Fibroblast of lung (primary cell): ENCODE measurements around the gene FGF4. TPM values are rescaled to one million over a fixed set of nuclear protein-coding genes. Genes with fewer than 3 reads are reported as not detected.
"Not testable (repeated sequence)": the region's sequence is repeated elsewhere in the genome, so short reads cannot be mapped to it uniquely, and the experiment has no call there.

ENCODE experiments used
- DNase-seq, 2 donors: peaks; one replicate each; pipeline versions ENCODE4 v3.0.0 to v3.0.0-alpha.2; 2010; ENCODE audit warnings: low read depth in 2 of 2
- H2AFZ ChIP-seq: 2 replicates; pipeline ENCODE4 v1.5.1; 2012; ENCODE audit warnings: low read length, control low read depth, inconsistent platforms
- H3K27ac ChIP-seq: 2 replicates; pipeline ENCODE4 v1.5.1; 2011; ENCODE audit warnings: low read length, control low read depth; ENCODE audit not compliant: insufficient read depth
- H3K27me3 ChIP-seq: 2 replicates; pipeline ENCODE4 v1.5.1; 2011; ENCODE audit warnings: mild to moderate bottlenecking, low read length; ENCODE audit not compliant: control insufficient read depth, insufficient read depth
- H3K36me3 ChIP-seq: 2 replicates; pipeline ENCODE4 v1.5.1; 2011; ENCODE audit warnings: low read length; ENCODE audit not compliant: control insufficient read depth, insufficient read depth
- H3K4me1 ChIP-seq: 2 replicates; pipeline ENCODE4 v1.5.1; 2011; ENCODE audit warnings: low read length; ENCODE audit not compliant: control insufficient read depth, insufficient read depth; ENCODE audit errors: extremely low read depth
- H3K4me2 ChIP-seq: 2 replicates; pipeline ENCODE4 v1.5.1; 2011; ENCODE audit warnings: low read length, control low read depth; ENCODE audit not compliant: insufficient read depth; ENCODE audit errors: extremely low read depth
- H3K4me3 ChIP-seq, 4 experiments: fragments of 200-600 bp in 1 of 4; sonication (generic) in 1 of 4; replicated peaks in 1 of 4; 2 replicates each; pipeline ENCODE4 v1.5.1; 2011 to 2016; ENCODE audit warnings: low read length in 4 of 4, low read depth in 3 of 4, mild to moderate bottlenecking in 3 of 4, control low read depth in 2 of 4, inconsistent platforms in 1 of 4, mixed read lengths in 1 of 4; ENCODE audit not compliant: insufficient read depth in 1 of 4; ENCODE audit errors: control extremely low read depth in 1 of 4
- H3K79me2 ChIP-seq: 2 replicates; pipeline ENCODE4 v1.5.1; 2012; ENCODE audit warnings: mild to moderate bottlenecking, low read length, inconsistent platforms; ENCODE audit not compliant: control insufficient read depth, insufficient read depth
- H3K9ac ChIP-seq: 2 replicates; pipeline ENCODE4 v1.5.1; 2011; ENCODE audit warnings: mild to moderate bottlenecking, low read length, control low read depth; ENCODE audit not compliant: insufficient read depth
- H3K9me3 ChIP-seq: 2 replicates; pipeline ENCODE4 v1.5.1; 2012; ENCODE audit warnings: low read depth, low read length; ENCODE audit not compliant: control insufficient read depth, insufficient read depth
- H4K20me1 ChIP-seq: 2 replicates; pipeline ENCODE4 v1.5.1; 2011; ENCODE audit warnings: low read length; ENCODE audit not compliant: control insufficient read depth, insufficient read depth; ENCODE audit errors: extremely low read depth
- EZH2 ChIP-seq: IDR thresholded peaks from 2 replicates; pipeline ENCODE4 v1.5.1; 2012; ENCODE audit warnings: low read length, control low read depth, mild to moderate bottlenecking; ENCODE audit errors: missing control alignments
- polyA plus RNA-seq, 2 donors: library from polyadenylated mRNA; depleted of rRNA in 1 of 2; stranded (reverse) in 1 of 2; unstranded in 1 of 2; fragments of >200 nt; gene quantifications; 2 replicates each; pipeline ENCODE4 v1.2.1, GENCODE V29; 2011 to 2012; ENCODE audit warnings: missing spikeins in 1 of 2
- total RNA-seq: library from RNA; depleted of rRNA; stranded (reverse); fragments of >200 nt; gene quantifications from 2 replicates; pipeline ENCODE4 v1.2.1, GENCODE V29; 2014
- TF ChIP-seq, protein P1 (sequence below), 2 donors: IDR thresholded peaks in 1 of 2; conservative IDR thresholded peaks in 1 of 2; 1 replicate in 1 of 2; 2 replicates in 1 of 2; pipeline ENCODE4 v1.5.1; 2011 to 2012; ENCODE audit warnings: low read length in 2 of 2, control low read depth in 1 of 2, inconsistent platforms in 1 of 2, low read depth in 1 of 2, mild to moderate bottlenecking in 1 of 2

Gene FGF4
- total and polyA plus RNA-seq, 2 donors (not counting 1 experiment from before 2014, with no cell fraction given): not detected

DNA sequence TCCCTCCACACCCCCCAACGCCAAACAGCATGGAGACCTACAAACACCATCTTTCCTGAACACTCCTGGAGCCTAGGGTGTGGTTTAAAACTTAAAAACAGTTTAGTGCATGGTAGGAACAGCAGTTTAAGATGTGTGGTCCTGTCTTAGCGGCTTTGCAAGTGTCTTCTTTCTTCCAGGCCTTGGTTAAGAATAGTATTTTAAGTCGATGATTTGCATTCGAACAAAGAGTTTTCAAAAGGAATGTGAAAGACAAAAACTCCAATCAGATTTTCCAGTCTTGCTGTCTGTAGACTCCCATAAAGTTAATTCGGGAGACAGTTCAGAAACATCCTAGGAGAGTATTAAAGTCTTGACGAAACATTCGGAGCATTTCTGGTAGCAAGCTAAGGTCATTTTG, 3.7 kb downstream of the FGF4 start:
- no peak overlapping the region for H3K27ac ChIP-seq
- H4K20me1 ChIP-seq: no peaks in the 10 kb centered on the region
- TF ChIP-seq, protein P1, sequence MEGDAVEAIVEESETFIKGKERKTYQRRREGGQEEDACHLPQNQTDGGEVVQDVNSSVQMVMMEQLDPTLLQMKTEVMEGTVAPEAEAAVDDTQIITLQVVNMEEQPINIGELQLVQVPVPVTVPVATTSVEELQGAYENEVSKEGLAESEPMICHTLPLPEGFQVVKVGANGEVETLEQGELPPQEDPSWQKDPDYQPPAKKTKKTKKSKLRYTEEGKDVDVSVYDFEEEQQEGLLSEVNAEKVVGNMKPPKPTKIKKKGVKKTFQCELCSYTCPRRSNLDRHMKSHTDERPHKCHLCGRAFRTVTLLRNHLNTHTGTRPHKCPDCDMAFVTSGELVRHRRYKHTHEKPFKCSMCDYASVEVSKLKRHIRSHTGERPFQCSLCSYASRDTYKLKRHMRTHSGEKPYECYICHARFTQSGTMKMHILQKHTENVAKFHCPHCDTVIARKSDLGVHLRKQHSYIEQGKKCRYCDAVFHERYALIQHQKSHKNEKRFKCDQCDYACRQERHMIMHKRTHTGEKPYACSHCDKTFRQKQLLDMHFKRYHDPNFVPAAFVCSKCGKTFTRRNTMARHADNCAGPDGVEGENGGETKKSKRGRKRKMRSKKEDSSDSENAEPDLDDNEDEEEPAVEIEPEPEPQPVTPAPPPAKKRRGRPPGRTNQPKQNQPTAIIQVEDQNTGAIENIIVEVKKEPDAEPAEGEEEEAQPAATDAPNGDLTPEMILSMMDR (conservative IDR thresholded peaks at IDR 0.05 in 1 of 2, IDR thresholded peaks at IDR 0.05 in 1 of 2; ENCODE audit: low read depth in 1 of 2, low read length in 2 of 2): no peak
- no peak for TF ChIP-seq EZH2
- no peaks in the 10 kb centered on the region for H3K36me3 ChIP-seq
- no peaks in the 10 kb centered on the region for H3K9me3 ChIP-seq
- DNase-seq: no peak
- H3K79me2 ChIP-seq: no peaks in the 10 kb centered on the region
- H3K27me3 ChIP-seq: peaks cover 36% of the 10 kb centered on the region
- no peak overlapping the region for H2AFZ ChIP-seq
- no peak overlapping the region for H3K9ac ChIP-seq
- no peaks in the 10 kb centered on the region for H3K4me1 ChIP-seq
- no peak overlapping the region for H3K4me2 ChIP-seq
- H3K4me3 ChIP-seq: no peak overlapping the region

DNA sequence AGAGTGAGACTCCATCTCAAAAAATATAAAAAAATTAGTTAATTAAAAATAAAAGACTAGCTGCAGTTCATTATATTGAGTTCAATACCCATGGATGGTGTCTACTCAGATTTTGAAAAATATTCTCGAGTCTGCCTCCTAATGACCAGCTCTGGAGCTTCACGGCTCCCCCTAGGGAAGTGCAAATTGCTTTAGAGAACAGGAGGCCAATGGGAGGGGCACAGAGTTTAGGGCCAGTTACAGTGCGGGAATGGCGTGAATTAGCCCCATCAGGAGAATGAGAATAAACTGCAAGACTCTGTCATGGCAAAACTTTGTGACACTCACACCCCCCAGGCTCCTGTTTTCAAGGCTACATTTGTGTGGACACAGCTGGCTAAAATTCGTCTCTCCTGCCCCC, 4.6 kb downstream of the FGF4 start:
- no peak for DNase-seq
- H3K9ac ChIP-seq: no peak overlapping the region
- no peaks in the 10 kb centered on the region for H3K79me2 ChIP-seq
- no peak overlapping the region for H3K4me3 ChIP-seq
- no peak overlapping the region for H3K4me2 ChIP-seq
- TF ChIP-seq, protein P1 (conservative IDR thresholded peaks at IDR 0.05 in 1 of 2, IDR thresholded peaks at IDR 0.05 in 1 of 2; ENCODE audit: low read depth in 1 of 2, low read length in 2 of 2): no peak
- no peak for TF ChIP-seq EZH2
- H2AFZ ChIP-seq: no peak overlapping the region
- H3K9me3 ChIP-seq: no peaks in the 10 kb centered on the region
- H4K20me1 ChIP-seq: no peaks in the 10 kb centered on the region
- no peaks in the 10 kb centered on the region for H3K4me1 ChIP-seq
- H3K36me3 ChIP-seq: no peaks in the 10 kb centered on the region
- no peak overlapping the region for H3K27ac ChIP-seq
- H3K27me3 ChIP-seq: peaks cover 30% of the 10 kb centered on the region

DNA sequence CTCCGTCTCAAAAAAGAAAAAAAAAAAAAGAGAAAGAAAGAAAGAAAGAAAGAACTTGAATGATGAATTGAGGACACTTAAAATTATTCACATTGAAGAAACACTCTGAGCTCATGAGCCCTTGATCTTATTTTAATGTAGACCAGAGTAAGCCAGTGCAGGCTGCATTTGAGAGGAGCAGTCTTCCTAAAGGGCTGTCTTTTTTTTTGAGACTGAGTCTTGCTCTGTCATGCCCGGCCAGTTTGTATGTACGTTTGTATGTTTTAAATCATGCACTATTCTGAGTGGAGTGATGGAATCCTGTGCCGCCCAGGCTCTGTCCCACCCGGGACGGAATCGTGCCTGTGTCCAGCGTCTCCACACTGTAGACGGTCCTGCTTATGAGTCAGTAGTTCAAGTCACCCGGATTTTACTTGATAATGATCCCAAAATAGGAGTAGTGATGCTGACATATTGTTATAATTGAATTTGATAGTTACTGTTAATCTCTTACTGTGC, 9.6 kb downstream of the FGF4 start:
- Histone ChIP-seq H2AFZ (no peak overlapping the region), H3K36me3 (no peaks in the 10 kb centered on the region), H3K27me3 (peaks cover 5% of the 10 kb centered on the region), H3K4me3 (no peak overlapping the region), H3K4me1 (no peaks in the 10 kb centered on the region), H3K9me3 (no peaks in the 10 kb centered on the region), H3K79me2 (no peaks in the 10 kb centered on the region), H3K9ac (no peak overlapping the region), H4K20me1 (no peaks in the 10 kb centered on the region), H3K4me2 (no peak overlapping the region), H3K27ac (no peak overlapping the region)
- TF ChIP-seq, protein P1 (conservative IDR thresholded peaks at IDR 0.05 in 1 of 2, IDR thresholded peaks at IDR 0.05 in 1 of 2; ENCODE audit: low read depth in 1 of 2, low read length in 2 of 2): no peak
- TF ChIP-seq EZH2: no peak
- DNase-seq: no peak

DNA sequence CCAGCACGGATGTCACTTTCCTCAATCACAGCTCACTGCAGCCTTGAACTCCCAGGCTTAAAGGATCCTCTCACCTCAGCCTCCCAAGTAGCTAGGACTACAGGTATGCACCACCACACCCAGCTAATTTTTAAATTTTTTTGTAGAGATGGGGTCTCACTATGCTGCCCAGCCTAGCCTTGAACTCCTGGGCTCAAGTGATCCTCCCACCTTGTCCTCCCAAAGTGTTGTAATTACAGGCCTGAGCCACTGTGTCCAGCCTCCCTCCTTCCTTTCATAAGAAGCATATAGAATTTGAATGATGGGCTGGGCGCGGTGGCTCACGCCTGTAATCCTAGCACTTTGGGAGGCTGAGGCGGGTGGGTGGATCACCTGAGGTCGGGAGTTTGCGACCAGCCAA, 10.2 kb downstream of the FGF4 start:
- not testable (repeated sequence) for H3K9me3 ChIP-seq, H3K27ac ChIP-seq, H2AFZ ChIP-seq, DNase-seq, H4K20me1 ChIP-seq, H3K4me3 ChIP-seq, H3K27me3 ChIP-seq, H3K9ac ChIP-seq, H3K79me2 ChIP-seq, H3K36me3 ChIP-seq, H3K4me2 ChIP-seq, H3K4me1 ChIP-seq
